Activated CD4-positive, CD25-positive, alpha-beta regulatory T cell (primary cell): ENCODE results near the gene FGFR1OP2.
A peak's percentile ranks its signal among the peaks of the same experiment; 100 is the strongest.

Experiments
- DNase-seq, 4 experiments: peaks; one replicate each; lab custom pipeline; 2025; lab: John Stamatoyannopoulos, UW

The FGFR1OP2 gene

GRCh38 chr12:27003421-27004381, 65.4 kb downstream of the FGFR1OP2 start:
- no peak for DNase-seq

DNA sequence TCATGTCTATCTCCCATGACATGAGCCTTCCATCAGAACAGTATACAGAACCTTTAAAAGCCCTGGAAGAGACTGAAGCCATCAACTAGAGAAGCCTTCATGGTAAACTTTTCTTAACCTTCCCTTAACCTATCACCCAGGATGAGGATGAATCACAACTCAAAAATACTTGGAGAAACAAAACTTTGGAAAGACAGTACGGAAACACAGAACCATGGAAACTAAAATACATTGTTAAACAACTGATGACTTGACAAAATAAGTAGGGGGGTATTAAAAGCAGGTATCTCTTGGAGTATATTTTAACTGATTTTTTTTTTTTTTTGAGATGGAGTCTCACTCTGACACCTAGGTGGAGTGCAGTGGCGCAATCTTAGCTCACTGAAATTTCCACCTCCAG, 67.2 kb downstream of the FGFR1OP2 start:
- DNase-seq, result no peak

GRCh38 chr12:27006797-27007467, 68.7 kb downstream of the FGFR1OP2 start:
- DNase-seq, result no peak

DNA sequence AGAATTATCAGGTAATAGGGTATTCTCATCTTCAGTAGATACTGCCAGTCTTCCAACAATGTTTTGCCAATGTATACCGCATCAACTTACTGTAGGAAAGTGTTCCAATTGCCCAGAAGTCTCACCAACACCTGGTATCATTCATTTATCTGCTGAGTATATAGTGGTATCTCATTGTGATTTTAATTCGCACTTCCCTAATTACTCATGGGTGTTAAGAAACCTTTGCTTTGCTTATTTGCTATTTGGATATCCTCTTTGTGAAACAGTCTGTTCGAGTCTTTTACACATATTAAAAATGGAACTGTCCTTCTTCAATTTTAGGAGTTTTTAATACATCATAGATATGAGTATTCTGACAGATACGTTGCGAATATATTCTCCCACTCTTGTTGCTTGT, 69.8 kb downstream of the FGFR1OP2 start:
- no peak for DNase-seq

GRCh38 chr12:27009881-27010301, 71.6 kb downstream of the FGFR1OP2 start:
- DNase-seq, result no peak

DNA sequence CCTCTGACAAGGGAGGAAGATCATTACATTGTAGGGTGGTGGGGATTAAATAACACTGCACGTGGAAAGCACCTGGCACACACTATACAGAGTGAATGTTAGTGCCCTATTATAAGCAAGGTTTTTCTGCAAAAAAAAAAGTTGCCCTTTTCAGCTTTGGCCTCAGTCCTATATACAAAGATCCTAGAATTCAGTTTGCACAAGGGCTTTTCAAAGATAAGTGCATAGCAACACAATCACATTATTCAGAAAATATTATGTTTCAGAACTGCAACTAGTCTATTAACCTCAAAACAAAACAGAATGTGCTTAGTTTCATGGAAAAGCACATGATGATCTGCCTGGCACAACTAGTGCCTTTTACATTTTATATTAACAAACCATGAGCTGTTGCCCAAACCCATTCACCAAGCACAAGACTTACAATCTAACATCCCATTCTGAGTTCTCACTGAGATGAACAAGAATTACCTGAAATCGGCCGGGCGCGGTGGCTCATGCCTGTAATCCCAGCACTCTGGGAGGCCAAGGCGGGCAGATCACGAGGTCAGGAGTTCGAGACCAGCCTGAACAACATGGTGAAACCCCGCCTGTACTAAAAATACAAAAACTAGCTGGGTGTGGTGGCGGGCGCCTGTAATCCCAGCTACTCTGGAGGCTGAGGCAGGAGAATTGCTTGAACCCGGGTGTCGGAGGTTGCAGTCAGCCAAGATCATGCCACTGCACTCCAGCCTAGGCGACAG, 74.1 kb downstream of the FGFR1OP2 start:
- DNase-seq, result no peak

GRCh38 chr12:27012982-27013255, 74.6 kb downstream of the FGFR1OP2 start:
- DNase-seq, result no peak

- peak in 2 of 4 experiments; percentile 16 to 37 for DNase-seq
These were observed 75.4 kb downstream of the FGFR1OP2 start for GRCh38 chr12:27013611-27014084.

GRCh38 chr12:27014085-27014858, 76.0 kb downstream of the FGFR1OP2 start, which contains the start of gene TM7SF3:
Gene TM7SF3, minus strand, starts transcription at chr12:27014384. Its CDS starts 216 bp downstream, at chr12:27014168.
- peak; percentile 82 to 95 (median 90) for DNase-seq

- DNase-seq, result no peak
These were observed 76.8 kb downstream of the FGFR1OP2 start for GRCh38 chr12:27014859-27015729.

DNA sequence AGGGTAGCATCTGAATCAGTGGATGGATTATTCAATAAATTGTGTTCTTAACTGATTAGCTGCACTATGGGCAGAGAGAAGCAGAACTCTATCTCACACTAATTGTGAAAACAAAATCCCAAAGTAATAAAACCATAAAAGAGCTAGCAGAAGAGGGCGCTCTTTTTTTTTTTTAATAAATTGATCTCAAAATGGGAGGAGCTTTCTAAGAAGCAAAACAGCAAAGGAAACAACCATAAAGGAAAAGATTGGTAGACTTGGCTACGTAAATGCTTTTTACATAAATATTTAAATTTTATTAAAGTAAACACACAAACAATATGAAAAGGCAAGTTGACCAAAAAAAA, 77.4 kb downstream of the FGFR1OP2 start:
- DNase-seq, result no peak
